ENCODE data around the gene MRPS2.

DNA sequence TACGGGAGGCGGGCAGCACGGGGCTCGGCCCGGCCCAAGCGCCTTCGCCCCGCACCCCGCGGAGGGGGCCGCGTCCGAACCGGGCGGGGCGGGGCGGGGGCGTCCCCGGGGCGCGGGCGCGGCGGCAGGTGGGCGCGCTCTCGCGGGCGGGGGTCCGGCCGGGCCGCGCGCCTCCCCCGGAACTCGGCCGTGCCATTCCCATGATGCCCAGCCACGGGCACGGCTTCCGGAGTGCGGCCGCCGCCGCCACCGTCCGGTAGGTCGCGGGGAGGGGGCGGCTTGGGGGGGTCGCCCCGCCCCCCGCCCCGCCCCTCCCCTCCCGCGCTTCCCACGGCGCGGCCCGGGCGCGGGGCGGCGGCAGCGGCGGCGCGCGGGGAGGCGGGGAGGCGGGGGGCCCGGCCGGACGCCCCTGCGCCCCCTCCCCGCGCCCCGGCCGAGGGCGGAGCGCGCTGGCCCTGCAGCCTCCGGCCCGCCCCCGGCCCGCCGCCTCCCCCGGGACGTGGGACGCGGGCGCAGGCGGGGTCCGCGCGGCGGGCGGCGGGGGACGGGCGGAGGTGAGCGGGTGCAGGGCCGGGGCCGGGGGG is 20.9 kb upstream of the MRPS2 start, which contains the start of gene PPP1R26:
- TF ChIP-seq POLR2A (IDR thresholded peaks at IDR 0.05) (no peak), POLR2AphosphoS5 (IDR thresholded peaks at IDR 0.05; ENCODE audit: insufficient read depth in 1 of 2, low read depth in 1 of 2) (no peak)
- TF ChIP-seq, protein P1, sequence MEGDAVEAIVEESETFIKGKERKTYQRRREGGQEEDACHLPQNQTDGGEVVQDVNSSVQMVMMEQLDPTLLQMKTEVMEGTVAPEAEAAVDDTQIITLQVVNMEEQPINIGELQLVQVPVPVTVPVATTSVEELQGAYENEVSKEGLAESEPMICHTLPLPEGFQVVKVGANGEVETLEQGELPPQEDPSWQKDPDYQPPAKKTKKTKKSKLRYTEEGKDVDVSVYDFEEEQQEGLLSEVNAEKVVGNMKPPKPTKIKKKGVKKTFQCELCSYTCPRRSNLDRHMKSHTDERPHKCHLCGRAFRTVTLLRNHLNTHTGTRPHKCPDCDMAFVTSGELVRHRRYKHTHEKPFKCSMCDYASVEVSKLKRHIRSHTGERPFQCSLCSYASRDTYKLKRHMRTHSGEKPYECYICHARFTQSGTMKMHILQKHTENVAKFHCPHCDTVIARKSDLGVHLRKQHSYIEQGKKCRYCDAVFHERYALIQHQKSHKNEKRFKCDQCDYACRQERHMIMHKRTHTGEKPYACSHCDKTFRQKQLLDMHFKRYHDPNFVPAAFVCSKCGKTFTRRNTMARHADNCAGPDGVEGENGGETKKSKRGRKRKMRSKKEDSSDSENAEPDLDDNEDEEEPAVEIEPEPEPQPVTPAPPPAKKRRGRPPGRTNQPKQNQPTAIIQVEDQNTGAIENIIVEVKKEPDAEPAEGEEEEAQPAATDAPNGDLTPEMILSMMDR (IDR thresholded peaks at IDR 0.05) = no peak

Data from vagina (tissue), 2 donors.